Right lung (tissue), 5 donors: ENCODE measurements around the gene OR9A2. TPM values are rescaled to one million over a fixed set of nuclear protein-coding genes. Genes with fewer than 3 reads are reported as not detected.
"Not testable (repeated sequence)": the region's sequence is repeated elsewhere in the genome, so short reads cannot be mapped to it uniquely, and the experiment has no call there.

Experiments used
- DNase-seq, 2 donors: peaks; one replicate each; pipeline ENCODE4 v3.0.0-alpha.2; 2013
- polyA plus RNA-seq, 5 donors: library from polyadenylated mRNA; unstranded; fragments of 120-200 nt; gene quantifications; one replicate each; pipeline versions ENCODE4 v1.2.1 to v1.2.3, GENCODE V29; 2013; ENCODE audit warnings: inconsistent platforms in 1 of 5, low replicate concordance in 1 of 5; ENCODE audit not compliant: insufficient read length in 5 of 5, insufficient read depth in 1 of 5

The OR9A2 gene
- polyA plus RNA-seq, 5 donors, result not detected

- DNase-seq, result no peak
Observed at GRCh38 chr7:143018931-143019330, 8.0 kb downstream of the OR9A2 start.

- DNase-seq, result no peak
Observed at GRCh38 chr7:143016996-143017395, 9.9 kb downstream of the OR9A2 start.

GRCh38 chr7:143015926-143016490 lies 10.9 kb downstream of the OR9A2 start:
- DNase-seq, result no peak

GRCh38 chr7:143015084-143015483 lies 11.8 kb downstream of the OR9A2 start:
- DNase-seq, result no peak

- peak in 1 of 2 donors; percentile 33 for DNase-seq
Observed at GRCh38 chr7:143013893-143014292, 13.0 kb downstream of the OR9A2 start.

- no peak for DNase-seq
Observed at GRCh38 chr7:143013473-143013872, 13.5 kb downstream of the OR9A2 start.

GRCh38 chr7:143012409-143012808 lies 14.5 kb downstream of the OR9A2 start:
- DNase-seq, result no peak

GRCh38 chr7:143012001-143012400 lies 14.9 kb downstream of the OR9A2 start:
- no peak for DNase-seq

GRCh38 chr7:143008007-143008901 lies 18.7 kb downstream of the OR9A2 start:
- peak; percentile 46 to 64 for DNase-seq

GRCh38 chr7:143005632-143006260 lies 21.2 kb downstream of the OR9A2 start:
- DNase-seq, result no peak

- DNase-seq, result peak in 1 of 2 donors; percentile 43
Observed at GRCh38 chr7:143003393-143004051, 23.4 kb downstream of the OR9A2 start.

- no peak for DNase-seq
Observed at GRCh38 chr7:143002898-143003297, 24.0 kb downstream of the OR9A2 start.

- no peak for DNase-seq
Observed at GRCh38 chr7:143002106-143002505, 24.8 kb downstream of the OR9A2 start.

GRCh38 chr7:143000648-143001047 lies 26.3 kb downstream of the OR9A2 start:
- no peak for DNase-seq

- DNase-seq, result no peak
Observed at GRCh38 chr7:142999793-143000192, 27.1 kb downstream of the OR9A2 start.

- no peak for DNase-seq
Observed at GRCh38 chr7:142998966-142999365, 28.0 kb downstream of the OR9A2 start.

GRCh38 chr7:142997456-142997989 lies 29.4 kb downstream of the OR9A2 start:
- no peak for DNase-seq

- no peak for DNase-seq
Observed at GRCh38 chr7:142992427-142992826, 34.5 kb downstream of the OR9A2 start.

GRCh38 chr7:142984297-142984696 lies 42.6 kb downstream of the OR9A2 start:
- no peak for DNase-seq

- DNase-seq, result no peak
Observed at GRCh38 chr7:142983825-142984224, 43.1 kb downstream of the OR9A2 start.

- DNase-seq, result not testable (repeated sequence)
Observed at GRCh38 chr7:142978402-142978801, 48.5 kb downstream of the OR9A2 start.
